Renal cortex interstitium (tissue), 11 donors: ENCODE measurements around the gene PDE6A. TPM values are rescaled to one million over a fixed set of nuclear protein-coding genes. Genes with fewer than 3 reads are reported as not detected.
"Not testable (repeated sequence)": the region's sequence is repeated elsewhere in the genome, so short reads cannot be mapped to it uniquely, and the experiment has no call there.

Experiments used
- DNase-seq, 11 donors: peaks; one replicate each; pipeline ENCODE4 v3.0.0-alpha.2; 2013; ENCODE audit warnings: low read depth in 9 of 11, low spot score in 4 of 11; ENCODE audit errors: extremely low read depth in 1 of 11
- polyA plus RNA-seq, 3 donors: library from polyadenylated mRNA; unstranded; fragments of 120-200 nt; gene quantifications; one replicate each; pipeline ENCODE4 v1.2.1, GENCODE V29; 2013; ENCODE audit not compliant: insufficient read length in 3 of 3

PDE6A gene
- polyA plus RNA-seq, 3 donors, result 0.12 to 0.16 (median 0.14) TPM

DNA sequence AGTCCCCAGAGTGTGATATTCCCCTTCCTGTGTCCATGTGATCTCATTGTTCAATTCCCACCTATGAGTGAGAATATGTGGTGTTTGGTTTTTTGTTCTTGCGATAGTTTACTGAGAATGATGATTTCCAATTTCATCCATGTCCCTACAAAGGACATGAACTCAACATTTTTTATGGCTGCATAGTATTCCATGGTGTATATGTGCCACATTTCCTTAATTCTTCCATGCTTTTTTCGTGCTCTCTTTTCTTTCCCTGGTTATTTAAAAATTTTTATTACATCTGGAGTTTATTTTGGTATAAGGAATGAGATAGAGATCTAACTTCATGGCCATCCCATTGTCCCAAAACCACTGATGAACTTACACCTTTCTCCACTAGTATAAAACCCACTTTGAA, 65.0 kb downstream of the PDE6A start:
- DNase-seq, result not testable (repeated sequence)

DNA sequence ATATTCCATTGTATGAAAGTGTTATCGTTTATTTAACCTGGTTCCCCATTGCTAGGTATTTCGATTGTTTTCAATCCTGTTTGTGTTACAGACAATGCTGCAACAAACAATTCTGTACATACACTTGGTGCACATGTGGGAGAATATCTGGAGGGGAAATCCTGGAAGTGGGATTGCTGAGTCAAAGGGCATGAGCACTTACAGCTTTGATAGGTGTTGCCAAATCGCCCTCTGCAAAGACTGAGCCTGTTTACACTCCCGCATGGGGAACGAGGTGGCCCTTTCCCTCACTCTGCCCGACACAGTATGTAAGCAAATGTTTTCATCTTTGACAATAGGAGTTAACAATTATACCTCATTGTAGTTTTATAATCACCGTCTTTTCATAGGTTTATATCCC, 66.2 kb downstream of the PDE6A start:
- no peak for DNase-seq

DNA sequence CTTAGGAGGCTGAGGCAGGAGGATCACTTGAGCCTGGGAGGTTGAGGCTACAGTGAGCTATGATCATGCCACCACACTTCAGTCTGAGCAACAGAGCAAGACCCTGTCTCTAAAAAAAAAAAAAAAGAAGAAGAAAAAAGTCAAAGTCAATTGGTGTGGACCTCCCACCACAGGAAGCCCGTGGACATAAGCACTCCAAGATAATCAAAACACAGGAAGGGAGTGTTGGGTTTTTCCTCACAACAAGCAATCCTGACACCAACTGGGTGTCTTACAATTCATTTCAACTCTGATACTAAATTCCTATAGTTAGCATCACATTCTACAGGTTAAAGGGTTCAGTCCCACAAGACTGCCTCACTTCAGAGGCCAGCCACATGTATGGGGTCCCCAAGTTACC, 70.7 kb downstream of the PDE6A start:
- no peak for DNase-seq

DNA sequence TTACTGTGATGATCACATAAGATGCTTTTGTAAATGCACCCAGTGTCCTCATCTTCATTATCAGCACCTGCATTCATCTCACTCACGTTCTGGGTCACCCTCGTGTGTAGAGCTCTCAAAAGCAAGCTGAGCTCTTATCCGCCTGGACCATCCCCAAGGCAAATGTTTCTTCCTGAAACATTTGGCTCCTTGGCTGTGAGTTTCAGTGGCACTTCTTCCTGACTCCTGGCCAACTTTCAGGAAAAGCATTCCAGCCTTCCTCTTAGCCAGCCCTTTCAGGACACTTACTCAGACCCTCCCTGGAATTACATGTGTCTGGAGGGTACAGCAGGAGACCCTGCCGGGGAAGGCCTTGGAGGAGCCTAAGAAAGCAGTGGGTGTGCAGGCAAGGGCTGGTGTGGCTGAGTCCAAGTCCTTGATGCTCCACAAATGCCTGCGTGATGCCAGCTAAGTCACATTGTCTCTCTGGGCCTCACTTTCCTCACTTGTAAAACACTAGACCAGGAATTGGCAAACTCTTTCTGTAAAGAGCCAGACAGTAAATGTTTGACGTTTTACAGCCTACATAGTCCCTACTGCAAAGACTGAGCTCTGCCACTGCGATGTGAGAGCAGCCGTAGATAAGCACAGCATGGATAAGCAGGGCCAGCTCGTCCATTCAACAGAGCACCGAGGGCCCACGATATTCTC, 72.1 kb downstream of the PDE6A start:
- no peak for DNase-seq

DNA sequence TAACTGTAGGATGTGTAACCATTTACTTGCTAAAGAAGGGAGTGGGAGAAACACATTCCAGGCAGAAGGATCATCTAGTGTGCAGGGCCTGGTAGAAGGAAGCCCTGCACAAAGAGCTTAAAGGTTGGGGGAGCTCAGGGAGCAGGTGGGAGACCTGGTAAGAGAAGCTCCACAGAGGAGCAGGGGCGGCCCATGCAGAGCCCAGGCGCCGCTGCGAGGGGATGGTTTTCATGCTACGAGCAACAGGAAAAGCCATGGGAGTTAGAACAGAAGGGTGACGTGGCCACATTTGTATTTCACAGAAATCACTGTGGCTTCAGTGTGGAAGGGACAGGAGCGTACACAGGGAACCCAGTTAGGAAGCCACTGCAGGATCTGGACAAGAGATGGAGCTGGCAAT, 73.1 kb downstream of the PDE6A start:
- DNase-seq, result no peak

DNA sequence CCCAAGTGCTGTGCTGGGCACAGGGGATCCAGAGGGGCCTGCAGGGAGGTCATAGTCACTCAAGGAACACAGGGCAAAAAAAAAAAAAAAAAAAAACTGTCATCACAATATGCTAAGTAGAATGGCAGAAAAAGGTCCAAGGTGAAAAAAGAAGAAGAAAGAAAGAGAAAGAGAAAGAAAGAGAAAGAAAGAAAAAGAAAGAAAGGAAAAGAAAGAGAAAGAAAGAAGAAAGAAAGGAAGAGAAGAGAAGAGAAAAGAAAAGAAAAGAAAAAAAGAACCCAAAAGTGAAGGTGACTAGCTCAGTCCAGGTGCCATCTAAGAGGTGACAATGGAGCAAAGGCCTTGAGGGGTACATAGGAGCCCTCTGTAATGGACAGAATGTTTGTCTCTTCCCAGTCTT, 73.9 kb downstream of the PDE6A start:
- no peak for DNase-seq

DNA sequence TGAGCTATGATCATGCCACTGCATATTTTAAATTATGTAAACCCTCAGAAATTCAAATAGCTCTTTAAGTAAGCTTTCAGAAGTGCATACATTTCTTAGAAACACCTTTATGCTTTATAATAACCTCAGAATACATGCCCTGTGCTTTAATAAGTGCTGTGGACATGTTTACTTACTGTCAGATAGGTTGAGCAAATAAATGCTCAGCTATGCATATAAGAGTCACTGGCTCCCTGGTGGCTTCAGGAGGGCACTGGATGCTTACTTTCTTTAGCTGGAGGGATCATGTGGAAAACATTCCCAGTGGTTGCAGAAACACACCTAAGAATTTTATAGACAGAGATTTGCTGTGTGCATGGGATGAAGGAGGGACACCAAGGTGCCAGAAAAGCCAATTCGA, 74.4 kb downstream of the PDE6A start:
- DNase-seq, result no peak

DNA sequence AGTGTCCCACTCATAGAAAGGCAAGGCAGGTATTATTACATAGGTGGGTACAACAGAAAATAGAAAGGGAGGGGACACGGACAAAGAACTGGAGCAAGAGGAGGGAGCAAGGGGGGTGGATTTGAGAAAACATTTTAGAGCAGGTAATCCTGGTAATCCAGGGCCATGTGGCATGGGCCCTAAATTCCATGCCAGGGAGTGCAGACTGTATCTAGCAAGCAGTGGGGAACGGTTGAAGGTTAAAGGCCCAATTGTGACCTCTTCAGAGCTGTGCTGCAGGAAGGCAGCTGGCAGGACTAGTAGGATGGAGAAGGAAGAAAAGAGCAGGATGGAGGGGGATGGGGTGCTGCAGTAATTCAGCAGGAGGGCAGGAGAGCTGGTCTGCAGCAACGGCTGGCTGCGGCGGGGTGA, 75.2 kb downstream of the PDE6A start:
- no peak for DNase-seq

DNA sequence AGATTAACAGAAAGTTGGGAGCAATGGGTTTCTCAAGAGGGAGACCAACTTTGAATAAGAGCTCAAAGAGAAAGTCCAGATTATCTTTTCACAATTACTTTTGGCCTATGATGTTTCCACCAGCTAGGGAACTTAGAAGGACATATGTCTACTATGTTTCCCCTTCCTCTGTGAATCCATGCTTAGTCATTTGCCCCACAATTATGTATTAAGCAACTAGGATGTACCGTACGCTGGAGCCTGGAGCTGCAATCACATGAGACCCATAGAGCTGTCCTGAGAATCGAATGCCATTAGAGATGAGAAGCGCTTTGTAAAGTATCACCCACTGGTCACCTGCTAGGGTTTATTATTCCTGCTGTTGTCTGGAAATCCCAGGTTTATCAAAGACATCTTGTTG, 78.8 kb downstream of the PDE6A start:
- DNase-seq, result no peak

DNA sequence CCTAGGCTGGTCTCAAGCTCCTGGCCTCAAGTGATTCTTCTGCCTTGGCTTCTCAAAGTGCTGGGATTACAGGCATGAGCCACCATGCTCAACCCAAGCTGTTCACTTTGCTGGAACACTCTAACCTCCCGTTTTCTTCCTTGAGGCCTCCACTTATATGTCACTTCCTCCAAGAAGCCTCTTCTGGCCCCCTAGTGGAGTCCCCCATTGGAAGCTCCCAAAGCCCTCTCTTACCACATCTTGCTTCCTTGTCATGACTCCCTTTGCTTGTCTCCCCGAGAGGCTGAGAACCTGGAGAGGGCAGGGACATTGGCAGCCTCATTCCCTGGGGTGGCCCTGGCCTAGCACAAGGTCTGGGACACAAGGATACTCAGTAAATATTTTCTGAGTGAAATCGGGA, 80.8 kb downstream of the PDE6A start:
- no peak for DNase-seq

DNA sequence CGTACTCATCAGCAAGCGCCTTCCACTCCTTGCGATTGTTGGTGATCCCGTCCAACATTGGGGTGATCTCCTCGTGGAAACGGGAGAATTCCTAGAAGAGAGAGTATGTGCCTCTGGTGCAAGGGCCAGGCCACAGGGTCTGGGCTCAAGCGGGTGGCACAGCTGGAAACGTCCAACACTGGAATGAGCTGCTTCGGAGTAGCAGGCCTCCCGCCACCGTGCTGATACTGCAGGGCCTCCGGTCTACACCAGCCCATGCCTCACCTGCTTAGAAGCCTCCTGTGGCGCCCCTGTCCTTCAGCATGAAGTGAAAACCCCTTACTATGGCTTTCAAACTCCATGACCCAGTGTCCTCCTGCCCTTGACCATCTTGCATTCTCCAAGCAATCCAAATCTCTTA, 81.4 kb downstream of the PDE6A start:
- DNase-seq, result no peak

DNA sequence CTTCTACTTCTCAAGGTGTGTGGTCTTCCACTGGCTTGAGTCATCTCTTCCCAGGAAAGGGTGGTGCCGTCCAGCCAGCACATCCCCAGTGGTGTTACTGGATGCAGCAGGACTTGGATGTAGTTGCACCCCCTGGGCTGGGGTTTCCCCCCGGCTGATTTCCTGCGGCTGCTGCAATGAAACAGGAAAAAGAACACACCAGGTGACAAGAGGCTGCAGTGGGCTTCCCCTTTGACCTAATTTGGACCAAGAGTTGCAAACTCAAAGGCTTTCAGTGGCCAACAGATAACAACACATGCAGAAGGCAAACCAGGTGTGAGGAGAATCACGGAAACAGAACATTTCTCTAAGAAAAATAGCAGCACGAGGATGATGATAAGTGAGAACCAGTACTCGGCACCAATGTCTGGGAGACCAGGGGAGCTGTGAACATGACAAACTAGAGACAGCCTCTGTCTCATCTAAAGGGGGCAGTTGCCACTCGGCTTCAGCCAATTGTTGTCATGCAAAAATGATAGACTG, 83.7 kb downstream of the PDE6A start:
- no peak for DNase-seq

DNA sequence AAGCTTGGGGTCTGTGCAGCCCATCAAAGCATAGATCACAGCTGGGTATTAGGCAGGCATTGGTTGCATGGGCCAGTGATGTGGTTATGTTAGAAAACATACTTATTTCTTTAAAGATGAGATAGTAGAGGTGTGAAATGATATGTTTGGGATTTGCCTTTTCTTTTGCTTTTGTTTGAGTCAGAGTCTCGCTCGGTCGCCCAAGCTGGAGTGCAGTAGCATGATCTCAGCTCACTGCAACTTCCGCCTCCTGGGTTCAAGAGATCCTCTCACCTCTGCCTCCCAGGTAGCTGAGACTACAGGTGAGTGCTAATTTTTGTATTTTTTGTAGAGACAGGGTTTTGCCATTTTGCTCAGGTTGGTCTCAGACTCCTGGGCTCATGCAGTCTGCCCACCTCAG, 84.8 kb downstream of the PDE6A start:
- DNase-seq, result no peak

DNA sequence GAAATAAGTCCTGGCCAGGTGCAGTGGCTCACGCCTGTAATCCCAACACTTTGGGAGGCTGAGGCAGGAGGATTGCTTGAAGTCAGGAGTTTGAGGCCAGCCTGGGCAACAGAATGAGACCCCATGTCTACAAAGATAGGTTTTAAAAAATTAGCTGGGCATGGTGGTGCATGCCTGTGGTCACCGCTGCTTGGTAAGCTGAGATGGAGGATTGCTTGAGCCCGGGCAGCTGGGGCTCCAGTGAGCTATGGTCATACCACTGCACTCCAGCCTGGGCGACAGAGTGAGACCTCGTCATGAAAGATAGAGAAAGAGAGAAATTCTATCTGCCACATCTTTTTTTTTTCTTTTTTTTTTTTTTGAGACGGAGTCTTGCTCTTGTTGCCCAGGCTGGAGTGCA, 86.1 kb downstream of the PDE6A start:
- DNase-seq, result not testable (repeated sequence)

DNA sequence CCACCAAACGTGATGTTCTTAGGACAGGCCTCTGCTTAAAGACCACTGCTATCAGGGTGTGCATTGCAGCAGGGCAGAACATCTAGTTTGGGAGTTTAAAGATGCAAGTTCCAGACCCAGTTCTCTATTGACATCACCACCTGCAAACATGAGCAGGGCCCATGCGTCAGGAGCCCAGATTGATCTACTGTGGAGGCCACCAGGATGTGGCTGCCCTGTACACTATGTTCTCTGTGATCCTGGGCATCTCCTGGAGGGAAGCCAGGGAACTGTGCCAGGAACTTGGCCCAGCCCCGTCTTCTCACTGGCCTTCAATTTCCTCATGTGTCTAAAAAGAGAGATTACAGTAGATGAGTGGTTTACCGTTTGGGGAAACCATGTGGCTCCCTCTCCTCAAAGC, 87.1 kb downstream of the PDE6A start:
- no peak for DNase-seq

DNA sequence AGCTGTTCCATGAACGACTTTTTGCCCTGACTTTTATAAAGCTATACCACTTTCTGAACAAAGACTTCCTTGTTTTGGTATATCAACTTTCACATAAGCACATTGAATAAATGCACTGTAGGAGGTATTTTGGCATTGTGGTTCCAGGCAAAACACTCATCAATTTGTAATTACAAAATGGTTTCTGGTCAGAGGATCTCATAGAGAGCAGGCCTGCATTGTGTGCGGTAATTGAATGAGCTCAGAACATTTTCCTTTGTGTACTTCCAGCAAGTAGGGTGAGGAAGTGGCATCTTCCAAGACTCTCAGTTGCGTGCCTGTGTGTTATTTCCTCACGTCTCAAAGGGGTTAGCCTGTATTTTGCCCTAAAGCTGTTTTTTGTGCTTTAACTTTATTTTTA, 89.2 kb downstream of the PDE6A start:
- no peak for DNase-seq

DNA sequence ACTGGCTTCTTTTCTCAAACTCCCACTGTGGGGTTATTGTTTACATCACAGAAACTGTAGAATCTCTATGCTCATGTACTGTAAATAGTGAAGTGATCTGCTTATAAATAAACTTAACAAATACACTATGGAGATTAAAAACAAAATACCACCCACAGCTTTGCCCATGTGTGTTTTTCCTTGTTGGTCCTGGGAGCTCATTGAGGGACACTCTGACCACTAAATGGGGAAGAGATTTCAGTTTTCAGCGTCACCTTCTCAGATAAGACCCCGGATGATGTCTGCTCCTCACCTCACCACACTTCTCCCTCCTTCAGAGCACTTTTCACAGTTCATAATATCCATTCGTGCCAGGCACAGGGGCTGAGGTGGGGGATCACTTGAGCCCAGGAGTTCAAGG, 89.7 kb downstream of the PDE6A start:
- DNase-seq, result no peak

DNA sequence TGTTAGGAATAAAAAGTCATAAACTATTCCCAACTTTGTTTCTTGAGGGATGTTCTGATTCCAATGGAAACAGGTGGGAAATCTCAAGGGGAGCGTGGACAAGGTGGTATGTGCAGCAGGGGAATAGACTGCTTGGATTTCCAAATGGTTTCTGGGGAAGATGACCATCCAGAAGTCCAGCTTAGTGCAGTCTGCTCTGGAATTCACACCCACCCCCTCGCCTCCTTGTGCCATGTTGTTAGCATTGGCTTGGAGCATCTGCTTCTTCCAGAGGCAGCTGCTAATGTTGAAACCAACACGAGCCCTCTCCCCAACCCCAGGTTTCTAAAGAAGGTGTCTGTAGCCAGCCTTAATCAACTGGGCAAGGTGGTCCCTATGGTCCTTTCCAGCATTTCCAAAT, 90.9 kb downstream of the PDE6A start:
- DNase-seq, result no peak

DNA sequence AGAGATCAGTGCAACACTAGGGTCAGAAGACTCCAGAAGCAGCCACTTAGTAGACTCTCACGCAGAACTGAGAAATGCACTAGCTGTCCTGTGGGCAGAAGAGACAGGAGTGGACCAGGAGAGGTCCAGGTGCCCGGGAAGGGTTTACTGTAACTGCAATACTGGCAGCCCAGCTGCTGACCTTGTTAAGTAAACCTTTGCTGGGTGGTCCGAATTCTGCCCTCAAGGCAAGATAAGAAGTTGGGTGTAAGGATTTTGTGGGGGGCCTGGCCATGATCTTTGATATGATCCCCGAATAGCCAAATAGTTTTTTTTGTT, 91.3 kb downstream of the PDE6A start:
- no peak for DNase-seq

DNA sequence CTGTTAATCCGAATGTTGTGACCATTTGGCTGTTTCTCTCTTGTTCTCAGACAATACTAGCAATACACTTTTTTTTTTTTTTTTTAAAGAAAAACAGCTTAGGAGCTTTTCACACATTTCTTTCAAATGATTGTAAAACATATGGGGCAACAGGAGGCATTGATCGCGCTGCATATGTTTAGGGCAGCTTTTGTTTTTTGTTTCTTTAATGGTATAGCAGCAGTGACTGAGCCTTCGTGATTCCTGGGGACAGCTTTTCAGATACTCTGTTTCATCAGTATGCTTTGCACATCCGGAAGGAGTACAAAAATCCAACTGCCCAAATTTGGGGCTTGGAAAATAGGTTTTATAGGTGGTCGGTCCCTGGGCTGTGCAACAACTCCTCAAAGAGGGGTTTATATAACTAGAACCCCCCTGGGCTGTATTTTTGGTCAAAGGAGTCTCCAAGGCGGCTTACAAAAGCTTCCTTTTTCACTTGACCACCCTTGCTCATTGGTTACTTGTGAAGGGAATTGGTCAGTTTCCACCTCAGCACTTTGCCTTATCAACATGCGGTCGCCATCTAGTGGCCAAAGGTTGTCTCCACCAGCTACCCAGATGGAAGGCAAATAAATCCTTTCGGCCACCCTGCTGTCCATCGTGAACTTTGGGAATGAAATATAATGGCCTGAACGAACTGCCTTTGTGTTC, 91.8 kb downstream of the PDE6A start:
- peak; percentile 39 to 70 (median 51) for DNase-seq

DNA sequence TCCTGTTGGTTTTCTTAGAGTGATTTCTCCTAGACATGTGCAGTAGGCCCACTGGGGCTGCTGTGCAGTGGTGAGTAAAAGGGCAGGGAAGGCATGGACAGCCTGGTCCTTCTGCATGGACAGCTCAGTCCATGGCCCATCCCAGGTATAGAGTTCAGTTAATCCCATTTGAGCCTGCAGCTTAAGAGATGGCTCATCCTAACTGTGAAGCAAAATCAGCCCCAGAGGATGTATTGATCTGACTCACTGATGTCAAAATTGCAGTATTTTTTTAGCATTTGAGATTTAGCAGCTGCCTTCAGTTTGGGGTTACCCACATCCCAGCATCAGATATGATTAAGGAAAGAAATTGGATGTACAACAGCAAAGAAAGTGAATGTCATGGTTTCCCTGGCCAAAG, 93.4 kb downstream of the PDE6A start:
- DNase-seq, result no peak
